Osteocyte (in vitro differentiated cells): ENCODE measurements around the gene ST3GAL6. TPM values are rescaled to one million over a fixed set of nuclear protein-coding genes. Genes with fewer than 3 reads are reported as not detected.

ENCODE experiments used
- DNase-seq: peaks from one replicate; pipeline ENCODE4 v3.0.0; 2021; ENCODE audit warnings: mixed read lengths; ENCODE audit not compliant: unreplicated experiment; ENCODE audit errors: extremely low spot score
- H3K27ac Mint-ChIP-seq: one replicate; pipeline ENCODE4 v1.8.0; 2021; ENCODE audit warnings: mild to moderate bottlenecking, mixed read lengths; ENCODE audit not compliant: unreplicated experiment
- H3K27me3 Mint-ChIP-seq: one replicate; pipeline ENCODE4 v1.8.0; 2021; ENCODE audit warnings: mixed read lengths; ENCODE audit not compliant: unreplicated experiment
- H3K36me3 Mint-ChIP-seq: one replicate; pipeline ENCODE4 v1.8.0; 2021; ENCODE audit warnings: mixed read lengths; ENCODE audit not compliant: unreplicated experiment
- H3K4me1 Mint-ChIP-seq: one replicate; pipeline ENCODE4 v1.8.0; 2021; ENCODE audit warnings: mixed read lengths; ENCODE audit not compliant: unreplicated experiment
- H3K4me3 Mint-ChIP-seq: one replicate; pipeline ENCODE4 v1.8.0; 2021; ENCODE audit warnings: mild to moderate bottlenecking, moderate library complexity, mixed read lengths; ENCODE audit not compliant: unreplicated experiment
- H3K9me3 Mint-ChIP-seq: one replicate; pipeline ENCODE4 v1.8.0; 2021; ENCODE audit warnings: mixed read lengths; ENCODE audit not compliant: unreplicated experiment
- CTCF ChIP-seq: fragments of 200-600 bp; sonication (generic); IDR thresholded peaks from 2 replicates; pipeline ENCODE4 v1.5.0; 2021; ENCODE audit warnings: antibody characterized with exemption, mild to moderate bottlenecking, moderate library complexity
- long read RNA-seq: library from polyadenylated mRNA; unstranded; transcript quantifications from one replicate; pipeline ENCODE4 v2.0.0, GENCODE V29; 2021
- total RNA-seq: library from RNA; stranded (reverse); gene quantifications from 2 replicates; pipeline ENCODE4 v1.2.1, GENCODE V29; 2021

The ST3GAL6 gene
- total RNA-seq, result 4.4 and 8.0 TPM in 2 replicates
- long read RNA-seq, transcript ST3GAL6-214 (10 exons, 1,886 nt), result major isoform, 8 of 31 reads
- long read RNA-seq, partial matches to known transcripts, result 2 of 31 reads
- long read RNA-seq, other reads (novel, unspliced or antisense), result 15 of 31 reads

DNA sequence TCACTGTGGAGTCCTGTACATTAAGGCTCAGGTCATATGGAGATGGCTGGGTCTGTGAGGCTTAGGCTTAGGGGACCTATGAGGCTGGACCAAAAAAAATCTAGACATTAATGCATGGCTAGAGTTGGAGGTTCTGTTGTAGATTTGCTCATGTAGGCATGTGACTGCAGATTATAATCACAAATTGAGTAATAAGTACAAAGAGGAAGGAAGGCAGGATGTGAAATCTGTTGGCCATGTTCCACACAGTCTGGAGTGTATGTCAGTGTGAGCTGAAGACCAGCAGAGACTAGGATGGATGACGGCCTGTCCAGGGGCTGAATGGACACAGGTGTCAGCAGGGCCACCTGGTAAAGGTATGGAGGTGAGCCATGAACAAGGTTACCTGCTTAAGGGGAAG is at the start of gene ST3GAL6:
TSS of gene ST3GAL6 (plus strand) at position 265 of the 400 bp plus-strand sequence. CDS start 5,101 bp downstream, outside the sequence.
- Mint-ChIP-seq H3K4me3 (no peak within 1 kb of the TSS), H3K4me1 (no peaks in the 10 kb centered on the region), H3K36me3 (no peaks in the 10 kb centered on the region), H3K27me3 (peaks cover 5% of the 10 kb centered on the region), H3K9me3 (no peaks in the 10 kb centered on the region), H3K27ac (no peak within 1 kb of the TSS)
- DNase-seq, result no peak
- TF ChIP-seq CTCF, result no peak

DNA sequence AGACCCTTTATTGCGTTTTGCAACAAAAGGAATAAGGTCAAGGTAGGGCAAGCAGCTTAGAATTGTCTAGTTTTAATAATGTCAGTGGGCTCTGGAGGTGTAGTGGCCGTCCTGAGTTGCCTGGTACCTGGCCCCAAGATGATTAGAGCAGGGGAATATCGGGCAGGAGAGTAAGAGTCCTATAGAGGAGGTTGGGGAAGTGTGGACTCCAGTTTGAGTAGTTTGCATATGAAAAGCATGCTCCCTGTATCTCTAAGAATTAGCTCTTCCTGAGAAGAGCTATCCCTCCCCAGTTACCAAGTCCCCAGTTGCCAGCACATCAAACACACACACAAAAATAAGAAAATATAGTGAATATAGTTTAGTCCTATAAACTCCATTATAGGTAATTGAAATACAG is 49.2 kb upstream of the ST3GAL6 start:
- no peak overlapping the region for H3K4me3 Mint-ChIP-seq
- H3K27me3 Mint-ChIP-seq, result peaks cover 2% of the 10 kb centered on the region
- H3K4me1 Mint-ChIP-seq, result peaks cover 12% of the 10 kb centered on the region
- no peak for DNase-seq
- H3K36me3 Mint-ChIP-seq, result no peaks in the 10 kb centered on the region
- no peaks in the 10 kb centered on the region for H3K9me3 Mint-ChIP-seq
- TF ChIP-seq CTCF, result no peak
- H3K27ac Mint-ChIP-seq, result no peak overlapping the region

GRCh38 chr3:98717584-98717983 is 45.6 kb upstream of the ST3GAL6 start:
- Mint-ChIP-seq H3K4me1 (peaks cover 2% of the 10 kb centered on the region), H3K9me3 (no peaks in the 10 kb centered on the region), H3K36me3 (no peaks in the 10 kb centered on the region), H3K4me3 (no peak overlapping the region), H3K27me3 (no peaks in the 10 kb centered on the region), H3K27ac (no peak overlapping the region)
- no peak for DNase-seq
- no peak for TF ChIP-seq CTCF

- H3K36me3 Mint-ChIP-seq, result no peaks in the 10 kb centered on the region
- no peaks in the 10 kb centered on the region for H3K9me3 Mint-ChIP-seq
- peaks cover 2% of the 10 kb centered on the region for H3K4me1 Mint-ChIP-seq
- peaks cover 2% of the 10 kb centered on the region for H3K27me3 Mint-ChIP-seq
- no peak for TF ChIP-seq CTCF
- no peak for DNase-seq
- H3K27ac Mint-ChIP-seq, result no peak overlapping the region
- H3K4me3 Mint-ChIP-seq, result no peak overlapping the region
Measured at GRCh38 chr3:98718730-98719129, 44.4 kb upstream of the ST3GAL6 start.

GRCh38 chr3:98721776-98722175 is 41.4 kb upstream of the ST3GAL6 start:
- no peaks in the 10 kb centered on the region for H3K9me3 Mint-ChIP-seq
- peaks cover 6% of the 10 kb centered on the region for H3K27me3 Mint-ChIP-seq
- no peak overlapping the region for H3K4me3 Mint-ChIP-seq
- peaks cover 4% of the 10 kb centered on the region for H3K4me1 Mint-ChIP-seq
- DNase-seq, result no peak
- no peak overlapping the region for H3K27ac Mint-ChIP-seq
- no peak for TF ChIP-seq CTCF
- H3K36me3 Mint-ChIP-seq, result no peaks in the 10 kb centered on the region
